ACHN (cell line): ENCODE results near the gene CCDC68.

ENCODE experiments used
- DNase-seq: peaks from one replicate; pipeline ENCODE4 v3.0.0-alpha.2; 2015
- in situ Hi-C: cut with HindIII; loops from 2 replicates; pipeline ENCODE4 v1.10.0; 2017; ENCODE audit warnings: low sequenced_read_pairs, low pct_ligation_motif_present, low pct_unique_long_range_greater_than_20kb

CCDC68 gene

DNA sequence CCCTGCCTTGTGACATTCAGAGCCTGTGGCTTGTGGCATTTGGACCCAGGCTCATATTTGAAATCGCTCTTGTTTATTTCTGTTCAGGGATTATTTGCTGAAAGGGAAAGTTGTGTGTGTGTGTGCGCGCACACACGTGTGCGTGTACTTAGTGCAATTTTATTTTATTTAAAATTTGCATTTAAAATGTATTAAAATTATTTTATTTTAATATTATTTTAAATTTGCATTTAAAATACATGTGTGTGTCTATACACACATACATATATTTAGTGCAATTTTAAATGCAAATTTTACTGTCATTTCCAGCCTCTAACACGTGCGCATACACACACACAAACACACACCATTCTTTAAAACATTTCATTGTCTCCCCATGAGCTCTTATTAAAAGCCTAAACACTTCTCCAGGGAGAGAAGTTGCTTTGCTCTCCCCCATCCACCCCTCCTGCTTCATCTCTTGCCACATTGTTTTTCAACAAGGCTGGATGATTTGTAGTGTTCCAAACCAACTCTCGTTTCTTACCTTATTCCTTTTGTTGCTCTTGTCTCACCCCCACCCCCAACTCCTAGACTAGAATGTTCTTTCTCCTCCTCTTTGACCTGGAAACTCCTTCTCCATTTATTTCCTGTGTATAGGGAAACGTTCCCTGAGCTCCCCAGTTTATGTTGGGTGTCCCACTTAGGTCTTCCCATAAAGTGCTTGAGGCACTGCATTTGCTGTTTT lies 3.8 kb upstream of the CCDC68 start:
- DNase-seq: no peak
- in situ Hi-C loops: no loop called here

GRCh38 chr18:54961868-54962267 lies 2.6 kb upstream of the CCDC68 start:
- DNase-seq: no peak
- in situ Hi-C loops: no loop called here

GRCh38 chr18:54961016-54961423 lies 1.8 kb upstream of the CCDC68 start:
- in situ Hi-C loops: no loop called here
- DNase-seq: no peak

- in situ Hi-C loops: no loop called here
- no peak for DNase-seq
These were observed 936 bp upstream of the CCDC68 start for GRCh38 chr18:54960197-54960596.

DNA sequence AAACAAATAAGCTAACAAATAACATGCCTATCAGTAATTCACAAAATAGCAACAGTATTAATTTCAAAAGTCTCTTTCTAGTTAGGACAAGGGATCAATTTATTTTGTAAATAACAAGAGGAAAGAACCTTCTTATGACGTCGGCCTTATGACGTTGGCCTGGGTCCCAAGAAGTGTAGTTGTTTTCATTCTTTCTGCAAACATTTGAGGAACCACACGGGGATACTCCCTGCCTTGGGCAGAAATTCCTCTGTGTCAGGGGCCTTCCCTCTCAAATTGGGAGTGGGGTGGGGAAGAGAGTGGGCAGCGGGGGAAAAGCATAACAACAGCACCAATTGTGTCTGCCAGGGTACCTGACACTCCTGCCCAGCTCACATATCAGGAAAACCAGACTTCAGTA lies 1.3 kb downstream of the CCDC68 start:
- in situ Hi-C loops: no loop called here
- no peak for DNase-seq

DNA sequence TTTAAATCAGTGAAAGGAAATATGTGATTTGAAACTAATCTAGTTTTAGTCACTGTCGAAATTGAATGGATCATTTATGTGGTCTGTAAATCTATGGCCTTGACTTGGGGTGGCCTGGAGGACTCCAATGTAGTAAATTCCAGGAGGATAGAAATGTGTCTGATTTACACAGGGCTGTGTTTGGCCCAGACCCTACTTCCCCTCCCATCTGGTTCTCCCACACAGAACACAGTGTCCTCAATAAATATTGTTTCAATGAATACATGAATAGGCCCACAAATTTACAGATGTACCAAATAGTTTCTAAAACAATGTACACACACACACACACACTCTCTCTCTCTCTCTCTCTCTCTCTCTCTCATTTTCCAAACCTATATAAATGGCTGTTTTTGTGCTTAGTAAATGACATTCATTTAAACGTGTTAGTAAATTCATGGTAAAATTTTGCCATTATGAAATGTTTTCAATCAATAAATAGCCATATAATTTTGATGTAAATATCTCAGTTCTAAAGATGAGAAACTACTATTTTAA lies 1.9 kb downstream of the CCDC68 start:
- in situ Hi-C loops: no loop called here
- DNase-seq: no peak

GRCh38 chr18:54956506-54956905 lies 2.8 kb downstream of the CCDC68 start:
- no peak for DNase-seq
- in situ Hi-C loops: no loop called here

GRCh38 chr18:54952026-54952425 lies 7.2 kb downstream of the CCDC68 start:
- DNase-seq: no peak
- in situ Hi-C loops: no loop called here

DNA sequence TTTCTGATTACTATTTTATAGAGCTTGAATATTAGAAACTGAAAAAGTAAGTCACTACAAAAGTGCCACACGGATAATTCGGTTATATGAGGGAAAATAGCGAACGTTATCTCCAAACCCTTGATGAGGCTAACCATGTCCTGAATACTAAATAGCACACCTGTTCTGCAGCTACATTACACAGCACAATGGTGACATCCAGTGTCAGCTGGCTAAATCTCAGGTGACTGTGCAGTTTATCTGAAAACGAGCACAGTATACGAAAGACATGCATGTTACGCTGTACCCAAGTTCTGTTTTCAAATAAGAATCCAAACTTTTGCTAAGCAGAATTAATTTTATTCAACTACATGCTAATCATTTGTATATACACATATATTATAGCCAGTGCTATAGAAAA lies 9.0 kb downstream of the CCDC68 start:
- in situ Hi-C loops: no loop called here
- DNase-seq: no peak

GRCh38 chr18:54949588-54949987 lies 9.7 kb downstream of the CCDC68 start:
- in situ Hi-C loops: no loop called here
- DNase-seq: no peak

GRCh38 chr18:54948350-54948837 lies 10.9 kb downstream of the CCDC68 start:
- DNase-seq: no peak
- in situ Hi-C loops: no loop called here

GRCh38 chr18:54947091-54947490 lies 12.2 kb downstream of the CCDC68 start:
- no peak for DNase-seq
- in situ Hi-C loops: no loop called here

DNA sequence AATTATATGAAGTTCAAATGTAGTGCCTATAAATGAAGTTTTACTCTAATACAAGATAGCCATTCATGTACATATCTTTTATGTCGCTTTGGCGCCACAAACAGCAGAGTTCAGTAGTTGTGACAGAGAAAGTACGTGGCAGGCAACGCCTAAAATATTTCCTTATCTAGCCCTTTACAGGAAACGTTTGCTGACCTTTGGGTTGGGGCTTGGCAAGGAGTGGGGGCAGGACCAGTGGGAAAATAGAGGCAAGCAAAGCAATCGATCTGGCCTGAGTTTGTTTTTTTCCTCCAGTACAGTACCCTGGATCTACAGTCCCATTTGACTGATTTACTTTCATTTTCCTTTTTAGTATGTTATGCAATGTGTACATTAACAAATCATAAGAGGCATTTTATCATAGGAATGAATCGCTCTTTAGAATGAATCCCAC lies 13.1 kb downstream of the CCDC68 start:
- in situ Hi-C loops: no loop called here
- peak; percentile 6 for DNase-seq

GRCh38 chr18:54945576-54946125 lies 13.6 kb downstream of the CCDC68 start:
- in situ Hi-C loops: no loop called here

GRCh38 chr18:54942569-54942968 lies 16.7 kb downstream of the CCDC68 start:
- in situ Hi-C loops: no loop called here
- no peak for DNase-seq

More at GRCh38 chr18:54945576-54946125, 13.6 kb downstream of the CCDC68 start:
- no peak for DNase-seq

DNA sequence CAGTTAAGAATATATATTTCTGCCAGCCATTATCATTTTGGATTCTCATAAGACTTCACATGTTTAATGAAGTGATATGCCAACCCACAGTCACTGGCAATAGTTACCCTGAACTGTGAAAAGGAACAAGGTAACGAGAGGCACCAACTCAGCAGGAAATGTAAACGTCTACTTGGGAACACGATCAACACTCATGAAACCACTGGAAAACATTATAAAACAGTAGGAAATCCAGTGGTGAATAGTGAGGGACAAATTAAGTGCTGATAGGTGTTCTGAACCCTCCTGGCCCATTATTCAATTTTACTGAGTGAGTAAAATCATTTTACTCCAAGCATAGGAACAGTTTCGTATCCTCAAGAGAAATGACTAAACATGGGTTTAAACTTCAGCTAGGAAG lies 17.1 kb downstream of the CCDC68 start:
- DNase-seq: no peak
- in situ Hi-C loops: no loop called here

DNA sequence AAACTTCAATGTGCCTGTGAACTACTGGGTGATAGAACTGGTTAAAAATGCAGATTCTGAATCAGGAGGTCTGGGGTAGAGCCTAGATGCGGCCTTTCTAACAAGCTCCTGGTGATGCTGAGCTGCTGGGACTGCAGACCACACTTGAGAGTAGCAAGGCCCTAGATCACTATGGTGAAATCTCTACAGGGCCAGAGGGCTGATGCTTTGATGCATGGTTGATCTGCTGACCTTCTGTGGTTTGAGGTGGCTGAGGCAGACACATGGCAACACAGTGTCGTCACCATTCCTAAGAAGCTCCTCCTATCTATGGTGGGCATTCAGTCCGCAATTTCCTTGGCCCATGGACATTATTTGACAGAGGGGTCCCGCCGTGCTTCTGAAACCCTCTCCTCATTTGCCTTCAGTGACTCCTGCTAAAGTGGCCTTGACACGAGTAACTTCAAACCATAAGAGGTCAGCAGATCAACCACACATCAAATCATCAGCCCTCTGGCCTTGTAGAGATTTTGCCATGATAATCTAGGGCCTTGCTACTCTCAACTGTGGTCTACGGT lies 19.8 kb downstream of the CCDC68 start:
- no peak for DNase-seq
- in situ Hi-C loops: no loop called here

DNA sequence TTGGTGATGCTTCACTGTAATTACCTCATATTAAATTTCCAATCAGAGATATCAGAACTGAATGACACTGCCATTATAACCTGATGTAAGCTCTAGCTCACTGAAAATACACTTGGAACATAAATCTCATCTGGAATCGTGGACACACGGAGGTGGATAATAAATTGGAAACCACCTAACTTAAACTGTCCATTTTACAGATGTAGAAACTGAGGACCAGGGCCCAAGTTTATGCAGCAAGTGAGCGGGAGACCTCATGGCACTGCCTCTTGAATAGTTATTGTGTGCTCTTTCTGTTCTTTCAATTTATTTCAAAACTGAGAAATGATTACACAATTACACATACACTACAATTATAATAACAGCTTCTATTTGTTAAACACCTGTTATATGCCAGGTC lies 20.8 kb downstream of the CCDC68 start:
- in situ Hi-C loops: no loop called here
- DNase-seq: no peak

- no peak for DNase-seq
- in situ Hi-C loops: no loop called here
These were observed 26.8 kb downstream of the CCDC68 start for GRCh38 chr18:54932472-54932871.

DNA sequence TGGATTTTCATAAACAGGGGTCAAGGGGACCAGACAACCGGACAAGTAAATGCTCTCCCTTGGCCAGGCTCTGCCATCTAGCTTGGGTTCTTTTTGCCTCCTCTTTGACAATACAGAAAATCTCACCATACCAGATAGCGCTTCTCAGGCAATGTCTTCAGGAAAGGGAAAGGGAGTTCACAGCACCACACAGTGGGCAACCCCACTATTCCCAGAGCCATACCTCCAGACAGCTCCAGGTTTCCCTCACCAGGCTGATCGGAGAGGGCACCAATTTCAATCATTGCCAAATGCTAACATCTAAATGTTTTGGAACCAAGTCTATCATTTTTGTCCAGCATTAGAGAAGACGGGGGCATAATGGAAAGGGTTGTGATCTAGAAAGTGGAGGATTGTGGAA lies 28.1 kb downstream of the CCDC68 start:
- DNase-seq: no peak
- in situ Hi-C loops: no loop called here
